HepG2 (cell line): ENCODE measurements around the gene UCKL1.

Source experiments
- CAMTA2 ChIP-seq: sonication (generic); formaldehyde crosslinking; IDR thresholded peaks from 2 replicates; pipeline ENCODE4 v1.4.0; 2020; ENCODE audit warnings: mild to moderate bottlenecking, missing genetic modification reagents, borderline replicate concordance
- CCAR2 ChIP-seq: fragments of 200-400 bp; formaldehyde crosslinking; optimal IDR thresholded peaks from 2 replicates; pipeline ENCODE3; 2018; ENCODE audit warnings: low read depth, mild to moderate bottlenecking, low read length, moderate library complexity
- CEBPZ ChIP-seq: IDR thresholded peaks from 2 replicates; pipeline ENCODE4 v1.6.1; 2012; ENCODE audit warnings: low read length, improper control_type of control experiment
- CHD2 ChIP-seq: IDR thresholded peaks from 2 replicates; pipeline ENCODE4 v1.6.1; 2011; ENCODE audit warnings: low read depth, low read length, improper control_type of control experiment
- CTCF ChIP-seq: sonication (generic); formaldehyde crosslinking; IDR thresholded peaks from 2 replicates; pipeline ENCODE4 v1.5.0; 2020; ENCODE audit warnings: mild to moderate bottlenecking, missing genetic modification reagents, moderate library complexity
- PBX2 ChIP-seq: IDR thresholded peaks from 2 replicates; pipeline ENCODE4 v1.6.1; 2016; ENCODE audit warnings: control low read depth
- SKI ChIP-seq: fragments of 450-650 bp; IDR thresholded peaks from one replicate; pipeline ENCODE4 v1.6.1; 2018; ENCODE audit warnings: mild to moderate bottlenecking; ENCODE audit not compliant: partially characterized antibody
- TBX3 ChIP-seq: fragments of 450-650 bp; IDR thresholded peaks from 2 replicates; pipeline ENCODE4 v1.6.1; 2017; ENCODE audit warnings: antibody characterized with exemption, mild to moderate bottlenecking, inconsistent platforms, borderline replicate concordance
- ZNF274 ChIP-seq: sonication (generic); formaldehyde crosslinking; IDR thresholded peaks from 2 replicates; pipeline ENCODE4 v1.5.1; 2020; ENCODE audit warnings: mild to moderate bottlenecking, missing genetic modification reagents
- ZNF609 ChIP-seq: sonication (generic); formaldehyde crosslinking; IDR thresholded peaks from 2 replicates; pipeline ENCODE4 v1.4.0; 2020; ENCODE audit warnings: mild to moderate bottlenecking, missing genetic modification reagents, borderline replicate concordance
- ZNF629 ChIP-seq: sonication (generic); formaldehyde crosslinking; conservative IDR thresholded peaks from 2 replicates; pipeline ENCODE4 v1.5.0; 2020; ENCODE audit warnings: missing genetic modification reagents

GRCh38 chr20:63958964-63959698 is 2.9 kb upstream of the UCKL1 start:
- TF ChIP-seq ZNF629 (CRISPR knock-in tag) (no peak), CAMTA2 (CRISPR knock-in tag) (no peak), CTCF (CRISPR knock-in tag) (no peak), ZNF609 (no peak), CEBPZ (no peak), CHD2 (no peak), PBX2 (CRISPR knock-in tag) (no peak), ZNF274 (no peak), TBX3 (no peak), CCAR2 (no peak), SKI (no peak)
